ENCODE results near the gene RHOBTB3.

The RHOBTB3 gene

GRCh38 chr5:95770830-95771708, 39.9 kb downstream of the RHOBTB3 start:
- DNase-seq (ENCODE audit: low spot score): peak; percentile 20

GRCh38 chr5:95771892-95772291, 40.8 kb downstream of the RHOBTB3 start:
- DNase-seq (ENCODE audit: low spot score): no peak

GRCh38 chr5:95773335-95774059, 42.4 kb downstream of the RHOBTB3 start:
- DNase-seq (ENCODE audit: low spot score): no peak

GRCh38 chr5:95777441-95777840, 46.3 kb downstream of the RHOBTB3 start:
- DNase-seq (ENCODE audit: low spot score): no peak

GRCh38 chr5:95778713-95779436, 47.7 kb downstream of the RHOBTB3 start:
- DNase-seq (ENCODE audit: low spot score): no peak

GRCh38 chr5:95779611-95780010, 48.5 kb downstream of the RHOBTB3 start:
- DNase-seq (ENCODE audit: low spot score): no peak

- DNase-seq (ENCODE audit: low spot score): no peak
These were observed 49.5 kb downstream of the RHOBTB3 start for GRCh38 chr5:95780597-95780996.

- DNase-seq (ENCODE audit: low spot score): peak; percentile 91
These were observed 50.0 kb downstream of the RHOBTB3 start for GRCh38 chr5:95781101-95781583.

GRCh38 chr5:95782181-95782580, 51.0 kb downstream of the RHOBTB3 start:
- DNase-seq (ENCODE audit: low spot score): no peak

GRCh38 chr5:95783661-95784060, 52.5 kb downstream of the RHOBTB3 start:
- DNase-seq (ENCODE audit: low spot score): no peak

- DNase-seq (ENCODE audit: low spot score): no peak
These were observed 53.6 kb downstream of the RHOBTB3 start for GRCh38 chr5:95784514-95785302.

- no peak for DNase-seq (ENCODE audit: low spot score)
These were observed 55.8 kb downstream of the RHOBTB3 start for GRCh38 chr5:95786821-95787418.

GRCh38 chr5:95788493-95788892, 57.4 kb downstream of the RHOBTB3 start:
- no peak for DNase-seq (ENCODE audit: low spot score)

- DNase-seq (ENCODE audit: low spot score): no peak
These were observed 60.6 kb downstream of the RHOBTB3 start for GRCh38 chr5:95791751-95792150.

- DNase-seq (ENCODE audit: low spot score): no peak
These were observed 63.0 kb downstream of the RHOBTB3 start for GRCh38 chr5:95794070-95794516.

GRCh38 chr5:95797301-95797700, 66.2 kb downstream of the RHOBTB3 start:
- no peak for DNase-seq (ENCODE audit: low spot score)

- DNase-seq (ENCODE audit: low spot score): no peak
These were observed 66.9 kb downstream of the RHOBTB3 start for GRCh38 chr5:95798048-95798447.

- DNase-seq (ENCODE audit: low spot score): no peak
These were observed 67.4 kb downstream of the RHOBTB3 start for GRCh38 chr5:95798545-95798944.

- DNase-seq (ENCODE audit: low spot score): no peak
These were observed 68.2 kb downstream of the RHOBTB3 start for GRCh38 chr5:95799191-95799835.

- DNase-seq (ENCODE audit: low spot score): no peak
These were observed 69.4 kb downstream of the RHOBTB3 start for GRCh38 chr5:95800553-95800952.

- DNase-seq (ENCODE audit: low spot score): no peak
These were observed 70.4 kb downstream of the RHOBTB3 start for GRCh38 chr5:95801532-95801931.
